HEK293 (cell line): ENCODE measurements around the gene TSPYL2.

Experiments
- GFI1B ChIP-seq: fragments of 450-650 bp; formaldehyde crosslinking; IDR thresholded peaks from 2 replicates; pipeline ENCODE4 v1.5.1; 2016; ENCODE audit warnings: missing biosample characterization, missing genetic modification characterization
- PATZ1 ChIP-seq: fragments of 450-650 bp; formaldehyde crosslinking; IDR thresholded peaks from 2 replicates; pipeline ENCODE4 v1.5.1; 2016; ENCODE audit warnings: missing biosample characterization, missing genetic modification characterization
- PBX3 ChIP-seq: sonication (generic); formaldehyde crosslinking; IDR thresholded peaks from 2 replicates; pipeline ENCODE4 v1.8.1; 2022; ENCODE audit warnings: mild to moderate bottlenecking, moderate library complexity, missing genetic modification reagents
- YY1 ChIP-seq: fragments of 450-650 bp; formaldehyde crosslinking; IDR thresholded peaks from 2 replicates; pipeline ENCODE4 v1.5.1; 2018; ENCODE audit warnings: missing biosample characterization, missing genetic modification characterization
- ZBTB21 ChIP-seq: fragments of 450-650 bp; formaldehyde crosslinking; IDR thresholded peaks from 2 replicates; pipeline ENCODE4 v1.5.1; 2017; ENCODE audit warnings: missing biosample characterization, missing genetic modification characterization
- ZNF140 ChIP-seq: fragments of 450-650 bp; formaldehyde crosslinking; IDR thresholded peaks from 2 replicates; pipeline ENCODE4 v1.5.1; 2016; ENCODE audit warnings: missing biosample characterization, missing genetic modification characterization
- ZNF324 ChIP-seq: fragments of 450-650 bp; formaldehyde crosslinking; IDR thresholded peaks from 2 replicates; pipeline ENCODE4 v1.5.1; 2016; ENCODE audit warnings: missing biosample characterization, missing genetic modification characterization
- ZNF354C ChIP-seq: fragments of 450-650 bp; formaldehyde crosslinking; IDR thresholded peaks from 2 replicates; pipeline ENCODE4 v1.5.1; 2016; ENCODE audit warnings: missing biosample characterization, missing genetic modification characterization, low read depth, borderline replicate concordance
- ZNF394 ChIP-seq: fragments of 450-650 bp; formaldehyde crosslinking; IDR thresholded peaks from 2 replicates; pipeline ENCODE4 v1.5.1; 2016; ENCODE audit warnings: missing biosample characterization, missing genetic modification characterization, mild to moderate bottlenecking, moderate library complexity, borderline replicate concordance
- ZNF530 ChIP-seq: fragments of 450-650 bp; formaldehyde crosslinking; IDR thresholded peaks from 2 replicates; pipeline ENCODE4 v1.5.1; 2016; ENCODE audit warnings: low read depth, missing biosample characterization, missing genetic modification characterization
- ZNF692 ChIP-seq: fragments of 450-650 bp; formaldehyde crosslinking; IDR thresholded peaks from 2 replicates; pipeline ENCODE4 v1.5.1; 2016; ENCODE audit warnings: missing biosample characterization, missing genetic modification characterization
- TF ChIP-seq, protein P1 (sequence below): fragments of 450-650 bp; formaldehyde crosslinking; conservative IDR thresholded peaks from 2 replicates; pipeline ENCODE4 v1.5.1; 2016; ENCODE audit warnings: low read depth, missing biosample characterization, missing genetic modification characterization

GRCh38 chrX:53080628-53081580 lies 1.3 kb upstream of the TSPYL2 start:
- TF ChIP-seq ZNF394 (tag by site-specific recombination) (no peak), PATZ1 (tag by site-specific recombination) (no peak), ZBTB21 (tag by site-specific recombination) (no peak), YY1 (tag by site-specific recombination) (no peak), ZNF530 (tag by site-specific recombination) (no peak), ZNF324 (tag by site-specific recombination) (no peak), ZNF692 (tag by site-specific recombination) (no peak), GFI1B (tag by site-specific recombination) (no peak), PBX3 (CRISPR knock-in tag) (no peak), ZNF354C (tag by site-specific recombination) (no peak), ZNF140 (tag by site-specific recombination) (no peak)
- TF ChIP-seq, protein P1, sequence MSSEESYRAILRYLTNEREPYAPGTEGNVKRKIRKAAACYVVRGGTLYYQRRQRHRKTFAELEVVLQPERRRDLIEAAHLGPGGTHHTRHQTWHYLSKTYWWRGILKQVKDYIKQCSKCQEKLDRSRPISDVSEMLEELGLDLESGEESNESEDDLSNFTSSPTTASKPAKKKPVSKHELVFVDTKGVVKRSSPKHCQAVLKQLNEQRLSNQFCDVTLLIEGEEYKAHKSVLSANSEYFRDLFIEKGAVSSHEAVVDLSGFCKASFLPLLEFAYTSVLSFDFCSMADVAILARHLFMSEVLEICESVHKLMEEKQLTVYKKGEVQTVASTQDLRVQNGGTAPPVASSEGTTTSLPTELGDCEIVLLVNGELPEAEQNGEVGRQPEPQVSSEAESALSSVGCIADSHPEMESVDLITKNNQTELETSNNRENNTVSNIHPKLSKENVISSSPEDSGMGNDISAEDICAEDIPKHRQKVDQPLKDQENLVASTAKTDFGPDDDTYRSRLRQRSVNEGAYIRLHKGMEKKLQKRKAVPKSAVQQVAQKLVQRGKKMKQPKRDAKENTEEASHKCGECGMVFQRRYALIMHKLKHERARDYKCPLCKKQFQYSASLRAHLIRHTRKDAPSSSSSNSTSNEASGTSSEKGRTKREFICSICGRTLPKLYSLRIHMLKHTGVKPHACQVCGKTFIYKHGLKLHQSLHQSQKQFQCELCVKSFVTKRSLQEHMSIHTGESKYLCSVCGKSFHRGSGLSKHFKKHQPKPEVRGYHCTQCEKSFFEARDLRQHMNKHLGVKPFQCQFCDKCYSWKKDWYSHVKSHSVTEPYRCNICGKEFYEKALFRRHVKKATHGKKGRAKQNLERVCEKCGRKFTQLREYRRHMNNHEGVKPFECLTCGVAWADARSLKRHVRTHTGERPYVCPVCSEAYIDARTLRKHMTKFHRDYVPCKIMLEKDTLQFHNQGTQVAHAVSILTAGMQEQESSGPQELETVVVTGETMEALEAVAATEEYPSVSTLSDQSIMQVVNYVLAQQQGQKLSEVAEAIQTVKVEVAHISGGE (tag by site-specific recombination) = no peak
